Inferior parietal cortex (tissue), 1 donor: ENCODE data around the gene ARMC9.
"Not testable (repeated sequence)": the region's sequence is repeated elsewhere in the genome, so short reads cannot be mapped to it uniquely, and the experiment has no call there.

ENCODE experiments used
- DNase-seq: peaks from one replicate; pipeline ENCODE4 v3.0.0-alpha.2; 2016; ENCODE audit errors: extremely low spot score

ARMC9 gene

DNA sequence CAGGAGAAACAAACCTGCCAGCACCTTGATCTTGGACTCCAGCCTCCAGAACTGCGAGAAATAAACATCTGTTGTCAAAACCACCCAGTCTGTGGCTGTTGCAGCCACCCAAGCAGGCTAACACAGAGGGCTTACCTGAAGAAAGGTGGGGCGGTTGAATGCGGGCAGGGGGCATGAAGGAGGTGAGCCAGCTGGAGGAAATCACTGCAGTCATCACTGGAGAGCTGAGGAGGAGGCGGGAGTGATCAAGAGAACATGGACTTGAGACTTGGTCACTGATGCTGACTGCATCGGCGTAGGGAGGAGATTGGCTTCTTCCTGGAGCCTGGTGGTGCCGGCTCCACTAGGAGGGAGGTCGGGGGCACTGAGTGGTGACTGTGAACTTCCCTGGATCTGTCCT, 14.6 kb upstream of the ARMC9 start:
- DNase-seq, result no peak

DNA sequence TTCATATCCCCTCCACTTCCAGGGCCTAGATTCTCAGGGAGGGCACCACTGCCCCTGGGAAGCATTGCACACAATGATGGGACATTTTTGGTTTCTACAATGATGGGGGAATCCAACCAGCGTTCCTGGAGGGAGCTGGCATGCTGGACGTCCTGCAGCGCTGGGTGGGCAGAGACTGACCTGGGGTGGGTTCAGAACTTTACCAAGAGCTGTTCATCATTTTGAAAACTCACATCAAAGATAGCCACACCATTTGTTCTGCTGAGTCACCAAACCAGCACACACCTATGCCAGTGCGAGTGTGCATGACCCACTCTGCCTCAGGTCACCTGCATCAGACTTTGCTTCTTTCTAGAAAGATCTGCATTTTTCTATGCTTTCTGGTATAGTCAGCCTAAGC, 14.1 kb upstream of the ARMC9 start:
- no peak for DNase-seq

DNA sequence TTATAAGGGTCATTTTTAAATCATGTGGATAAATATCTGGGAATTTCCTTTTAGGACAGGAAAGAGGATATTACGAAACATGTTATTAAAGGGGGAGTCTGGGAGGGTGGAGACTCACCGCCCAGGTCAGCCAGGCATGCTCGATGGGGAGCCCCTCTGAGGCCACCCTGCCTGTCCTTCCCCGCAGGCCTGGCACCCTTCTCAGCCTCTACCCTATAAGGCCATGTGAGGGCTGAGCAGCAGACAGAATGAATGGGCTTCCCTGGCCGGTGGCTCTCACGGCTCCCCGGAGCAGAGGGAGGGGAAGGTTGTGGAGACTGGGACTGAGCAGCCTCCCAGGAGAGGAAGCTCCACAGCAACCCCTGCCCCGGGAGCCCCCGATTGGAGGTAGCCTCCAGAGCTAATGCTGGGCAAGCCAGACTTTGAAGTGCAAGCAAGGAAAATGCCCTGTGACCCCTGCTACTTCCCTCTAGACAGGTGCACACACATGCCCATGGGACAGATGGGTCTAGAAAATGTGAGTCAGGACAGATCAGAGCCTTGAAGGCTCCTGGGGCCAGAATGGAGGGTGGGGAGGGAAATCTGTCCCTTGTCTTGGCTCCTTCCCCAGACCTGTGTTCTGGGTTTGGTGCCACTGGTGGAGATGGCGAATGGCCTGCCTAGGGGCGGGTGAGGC, 13.2 kb upstream of the ARMC9 start:
- no peak for DNase-seq

GRCh38 chr2:231185886-231186285, 12.5 kb upstream of the ARMC9 start:
- DNase-seq, result no peak

DNA sequence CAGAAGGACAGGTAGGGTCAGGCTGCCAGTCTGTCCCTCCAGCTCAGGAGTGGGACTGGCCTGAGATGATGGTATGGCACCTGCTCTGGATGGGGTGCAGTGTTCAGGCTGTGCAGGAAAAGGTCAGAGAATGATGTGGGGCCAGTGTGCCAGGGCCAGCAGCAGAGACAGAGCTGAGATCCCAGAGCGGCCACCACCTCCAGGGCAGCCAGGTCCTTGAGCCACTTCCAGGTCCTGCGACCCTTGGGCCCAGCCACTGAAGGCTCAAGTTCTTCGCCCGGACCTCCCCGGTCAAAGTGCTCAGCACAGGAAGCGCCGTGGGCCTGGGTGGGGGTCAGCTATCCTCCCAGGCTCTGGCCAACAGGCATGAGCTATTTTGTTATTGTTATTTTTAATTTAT, 12.1 kb upstream of the ARMC9 start:
- DNase-seq, result no peak

DNA sequence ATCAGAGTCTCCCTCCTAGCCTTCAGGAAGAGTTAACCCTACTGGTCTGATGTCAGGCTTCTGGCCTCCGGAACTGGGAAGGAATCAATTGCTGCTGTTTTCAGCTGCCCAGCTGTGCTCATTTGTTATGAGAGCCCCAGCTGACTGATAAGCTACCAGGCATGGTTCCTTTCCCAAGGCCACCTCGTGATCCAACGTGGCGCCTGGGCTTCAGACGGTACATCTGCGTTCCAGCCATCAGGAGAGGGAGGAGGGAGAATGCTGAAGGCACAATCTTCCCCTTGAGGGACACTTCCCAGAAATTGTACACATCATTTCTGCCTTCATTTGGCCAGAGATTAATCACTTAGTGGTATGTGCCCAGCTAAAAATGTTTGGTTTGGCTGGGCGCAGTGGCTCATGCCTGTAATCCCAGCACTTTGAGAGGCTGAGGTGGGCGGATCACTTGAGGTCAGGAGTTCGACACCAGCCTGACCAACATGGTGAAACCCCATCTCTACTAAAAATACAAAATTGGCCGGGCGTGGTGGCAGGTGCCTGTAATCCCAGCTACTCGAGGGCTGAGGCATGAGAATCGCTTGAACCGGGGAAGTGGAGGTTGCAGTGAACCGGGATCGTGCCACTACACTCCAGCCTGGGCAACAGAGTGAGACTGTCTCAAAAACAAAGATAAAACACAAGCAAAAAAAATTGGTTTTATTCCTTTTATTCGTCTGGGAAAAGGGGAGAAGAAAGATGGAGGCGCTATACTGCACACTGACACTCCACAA, 10.5 kb upstream of the ARMC9 start:
- DNase-seq, result no peak

- no peak for DNase-seq
Measured at GRCh38 chr2:231188506-231189170, 9.8 kb upstream of the ARMC9 start.

GRCh38 chr2:231189171-231189530, 9.3 kb upstream of the ARMC9 start:
- DNase-seq, result no peak

- no peak for DNase-seq
Measured at GRCh38 chr2:231189571-231190495, 8.6 kb upstream of the ARMC9 start.

- no peak for DNase-seq
Measured at GRCh38 chr2:231190531-231191197, 7.8 kb upstream of the ARMC9 start.

GRCh38 chr2:231191896-231192872, 6.2 kb upstream of the ARMC9 start:
- DNase-seq, result no peak

- DNase-seq, result no peak
Measured at GRCh38 chr2:231193216-231193615, 5.2 kb upstream of the ARMC9 start.

DNA sequence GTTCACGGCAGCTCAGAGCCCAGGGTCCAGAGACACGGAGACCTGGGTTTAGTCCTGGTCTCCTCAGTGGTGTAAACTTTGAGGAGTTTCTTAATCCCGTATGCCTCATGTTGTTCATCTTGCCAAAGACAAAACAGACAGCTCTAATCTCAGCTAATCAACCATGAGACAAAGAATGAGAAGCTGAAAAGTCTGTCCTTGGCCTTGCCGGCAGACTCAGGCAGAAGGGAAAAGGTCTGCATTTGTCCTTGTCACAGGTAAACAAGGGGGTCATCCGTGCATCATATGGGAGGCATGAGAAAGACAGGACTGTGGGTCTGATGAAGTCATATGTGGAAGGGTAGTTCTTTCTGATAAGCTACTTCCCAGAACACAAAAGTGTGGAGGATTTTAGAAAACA, 1.8 kb upstream of the ARMC9 start:
- no peak for DNase-seq

- not testable (repeated sequence) for DNase-seq
Measured at GRCh38 chr2:231197196-231197595, 1.2 kb upstream of the ARMC9 start.

DNA sequence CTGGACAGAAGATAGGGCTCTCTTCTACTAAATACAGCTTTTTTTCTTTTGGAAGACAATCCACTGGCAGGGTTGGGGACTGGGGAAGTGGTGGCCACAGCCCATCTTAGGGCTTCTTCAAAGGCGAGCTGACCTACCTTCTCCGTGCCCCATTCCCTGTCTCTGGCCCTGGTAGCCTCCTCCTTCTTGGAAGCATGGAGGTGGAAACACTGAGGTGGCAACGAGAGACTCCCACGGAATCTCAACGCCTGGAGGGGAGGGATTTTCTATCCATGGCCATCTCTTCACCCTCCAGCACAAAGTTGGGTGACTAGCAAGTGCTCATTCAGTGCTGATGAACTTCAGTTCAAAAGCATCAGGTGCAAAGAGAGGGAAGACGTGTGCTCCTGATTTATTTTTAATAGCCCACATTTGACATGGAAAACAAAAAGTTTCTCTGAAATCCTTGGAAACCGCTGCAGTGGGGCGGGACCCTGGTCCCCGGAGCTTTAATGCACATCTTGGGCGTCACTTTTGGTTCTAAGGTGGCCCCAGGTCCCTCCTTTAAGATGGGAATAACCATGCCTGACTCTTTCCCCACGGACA, 633 bp upstream of the ARMC9 start:
- DNase-seq, result no peak

- no peak for DNase-seq
Measured at GRCh38 chr2:231199219-231199618, 788 bp downstream of the ARMC9 start.

GRCh38 chr2:231200805-231201474, 2.5 kb downstream of the ARMC9 start:
- DNase-seq, result no peak

DNA sequence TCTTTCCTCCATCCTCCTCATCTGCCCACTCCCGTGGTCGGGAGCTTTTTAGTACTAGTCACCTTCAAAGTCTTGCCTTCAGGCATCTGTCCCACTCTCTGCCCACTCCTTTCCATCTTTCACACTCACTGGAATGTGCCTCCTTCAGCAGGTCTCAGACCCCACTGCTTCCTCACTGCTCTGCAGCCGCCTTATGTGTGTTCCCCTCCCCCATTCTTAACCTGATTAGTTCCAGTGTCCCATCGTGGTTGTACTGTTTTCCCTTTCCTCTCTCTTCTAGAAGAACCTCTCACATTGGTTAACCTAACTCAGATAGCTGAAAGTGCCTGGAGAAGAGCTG, 3.0 kb downstream of the ARMC9 start:
- DNase-seq, result no peak

- no peak for DNase-seq
Measured at GRCh38 chr2:231203087-231203486, 4.7 kb downstream of the ARMC9 start.
